Epidermal melanocyte (primary cell): ENCODE results near the gene ST13.
"Not testable (repeated sequence)": the region's sequence is repeated elsewhere in the genome, so short reads cannot be mapped to it uniquely, and the experiment has no call there.

ENCODE experiments used
- DNase-seq: peaks from one replicate; pipeline ENCODE4 v3.0.0; 2011; ENCODE audit warnings: low spot score; ENCODE audit not compliant: insufficient read length

ST13 gene

GRCh38 chr22:40782521-40782920, 73.9 kb downstream of the ST13 start:
- no peak for DNase-seq

GRCh38 chr22:40781749-40782148, 74.7 kb downstream of the ST13 start:
- DNase-seq: not testable (repeated sequence)
